Stomach (tissue), 4 donors: ENCODE results near the gene KANSL1.

ENCODE experiments used
- CTCF ChIP-seq, 7 experiments: fragments of 450-650 bp in 4 of 7; fragments of 200-600 bp in 3 of 7; sonication (generic) in 3 of 7; IDR thresholded peaks; one replicate each; pipeline ENCODE4 v1.5.1; 2016 to 2019; ENCODE audit warnings: antibody characterized with exemption in 7 of 7, control low read depth in 2 of 7, mild to moderate bottlenecking in 1 of 7
- POLR2A ChIP-seq, 4 donors: fragments of 450-650 bp; IDR thresholded peaks; one replicate each; pipeline ENCODE4 v1.6.1; 2016; ENCODE audit warnings: antibody characterized with exemption in 4 of 4, control low read depth in 2 of 4, mild to moderate bottlenecking in 1 of 4, moderate library complexity in 1 of 4
- POLR2AphosphoS5 ChIP-seq, 3 donors: sonication (generic); formaldehyde crosslinking; IDR thresholded peaks; one replicate each; pipeline ENCODE4 v1.6.1; 2016; ENCODE audit warnings: antibody characterized with exemption in 3 of 3

GRCh38 chr17:46074540-46074939, 118.7 kb downstream of the KANSL1 start:
- TF ChIP-seq POLR2AphosphoS5 (IDR thresholded peaks at IDR 0.05) (no peak), CTCF (IDR thresholded peaks at IDR 0.05) (no peak), POLR2A (IDR thresholded peaks at IDR 0.05) (no peak)
